B cell (primary cell): ENCODE measurements around the gene BCL2L13. TPM values are rescaled to one million over a fixed set of nuclear protein-coding genes. Genes with fewer than 3 reads are reported as not detected.

Source experiments
- ATAC-seq: fragments of 200-7000 bp; cut with Tn5 transposase; one replicate; pipeline ENCODE4 v1.10.0; 2021; ENCODE audit warnings: low read depth, mild to moderate bottlenecking, moderate number of reproducible peaks, moderate library complexity
- CTCF ChIA-PET: fragments of 350-600 bp; sonication (Branson Sonifier 250); formaldehyde crosslinking; loops from one replicate; lab custom pipeline; 2021; ENCODE audit warnings: antibody characterized with exemption, inconsistent platforms; lab: Charles Lee
- POLR2A ChIA-PET: fragments of 350-600 bp; sonication (Branson Sonifier 250); formaldehyde crosslinking; loops from one replicate; lab custom pipeline; 2021; ENCODE audit warnings: antibody characterized with exemption; lab: Charles Lee
- DNase-seq: peaks from one replicate; pipeline ENCODE4 v3.0.0; 2013
- H2AFZ ChIP-seq: 2 replicates; pipeline ENCODE4 v1.6.1; 2012; ENCODE audit warnings: mild to moderate bottlenecking, low read depth, low read length; ENCODE audit not compliant: insufficient read depth, poor library complexity, severe bottlenecking
- H3K27ac ChIP-seq, 2 donors: 1 replicate in 1 of 2; 2 replicates in 1 of 2; pipeline ENCODE4 v1.5.1; 2012 to 2013; ENCODE audit warnings: low read length in 2 of 2, mild to moderate bottlenecking in 2 of 2, moderate library complexity in 1 of 2
- H3K27me3 ChIP-seq, 4 experiments: fragments of 200-600 bp in 1 of 4; sonication (generic) in 1 of 4; replicated peaks in 1 of 4; 1 replicate in 2 of 4; 2 replicates in 2 of 4; pipeline versions ENCODE4 v1.6.1 to v1.7.0; 2013 to 2016; ENCODE audit warnings: low read length in 3 of 4, mild to moderate bottlenecking in 2 of 4, mixed read lengths in 1 of 4, moderate library complexity in 1 of 4; ENCODE audit not compliant: insufficient read depth in 4 of 4, control insufficient read depth in 3 of 4; ENCODE audit errors: control extremely low read depth in 1 of 4
- H3K36me3 ChIP-seq, 2 experiments: replicated peaks in 1 of 2; 1 replicate in 1 of 2; 2 replicates in 1 of 2; pipeline versions ENCODE4 v1.6.1 to v1.7.1; 2013; ENCODE audit warnings: low read length in 1 of 2; ENCODE audit not compliant: insufficient read depth in 2 of 2, control insufficient read depth in 1 of 2; ENCODE audit errors: control extremely low read depth in 1 of 2, extremely low read depth in 1 of 2
- H3K4me1 ChIP-seq, 2 donors: fragments of 200-600 bp in 1 of 2; sonication (generic) in 1 of 2; 1 replicate in 1 of 2; 2 replicates in 1 of 2; pipeline versions ENCODE4 v1.5.1 to v1.6.1; 2013 to 2017; ENCODE audit warnings: low read length in 2 of 2; ENCODE audit not compliant: control insufficient read depth in 2 of 2, insufficient read depth in 2 of 2
- H3K4me2 ChIP-seq: replicated peaks from 2 replicates; pipeline ENCODE3; 2012; ENCODE audit warnings: mild to moderate bottlenecking, low read depth, low read length; ENCODE audit not compliant: poor library complexity, severe bottlenecking
- H3K4me3 ChIP-seq, 5 experiments: fragments of 200-600 bp in 1 of 5; sonication (generic) in 1 of 5; 1 replicate in 3 of 5; 2 replicates in 2 of 5; pipeline versions ENCODE4 v1.5.1 to v1.7.0; 2011 to 2016; ENCODE audit warnings: low read length in 4 of 5, mild to moderate bottlenecking in 4 of 5, low read depth in 2 of 5, control low read depth in 1 of 5, moderate library complexity in 1 of 5; ENCODE audit not compliant: insufficient read depth in 1 of 5; ENCODE audit errors: control extremely low read depth in 1 of 5, extremely low read depth in 1 of 5
- H3K79me2 ChIP-seq: fragments of 200-600 bp; sonication (generic); one replicate; pipeline ENCODE4 v1.6.0; 2016; ENCODE audit warnings: low read length; ENCODE audit not compliant: control insufficient read depth, insufficient read depth
- H3K9ac ChIP-seq: fragments of 200-600 bp; sonication (generic); 2 replicates; pipeline ENCODE4 v1.6.1; 2017; ENCODE audit warnings: mild to moderate bottlenecking, low read length, moderate library complexity
- H3K9me3 ChIP-seq, 3 donors: one replicate each; pipeline versions ENCODE4 v1.6.1 to v1.7.1; 2013; ENCODE audit warnings: low read length in 2 of 3; ENCODE audit not compliant: control insufficient read depth in 2 of 3, insufficient read depth in 1 of 3; ENCODE audit errors: control extremely low read depth in 1 of 3
- H4K20me1 ChIP-seq: 2 replicates; pipeline ENCODE4 v1.6.0; 2012; ENCODE audit warnings: mild to moderate bottlenecking, low read length; ENCODE audit not compliant: insufficient read depth, control insufficient read depth, poor library complexity, severe bottlenecking
- H3K27ac Mint-ChIP-seq: one replicate; pipeline ENCODE4 v1.8.0; 2021; ENCODE audit warnings: mixed read lengths
- H3K27me3 Mint-ChIP-seq: one replicate; pipeline ENCODE4 v1.8.0; 2021; ENCODE audit warnings: mixed read lengths
- H3K4me1 Mint-ChIP-seq: one replicate; pipeline ENCODE4 v1.8.0; 2021; ENCODE audit warnings: mixed read lengths
- H3K4me3 Mint-ChIP-seq: one replicate; pipeline ENCODE4 v1.8.0; 2021; ENCODE audit warnings: mixed read lengths
- H3K9me3 Mint-ChIP-seq: one replicate; pipeline ENCODE4 v1.8.0; 2022; ENCODE audit warnings: mixed read lengths; ENCODE audit not compliant: insufficient read depth
- CTCF ChIP-seq: fragments of 200-600 bp; IDR thresholded peaks from one replicate; pipeline ENCODE4 v1.8.0; 2022; ENCODE audit warnings: antibody characterized with exemption, mild to moderate bottlenecking
- EZH2 ChIP-seq: IDR thresholded peaks from 2 replicates; pipeline ENCODE4 v1.6.1; 2012; ENCODE audit warnings: borderline replicate concordance, low read depth, mild to moderate bottlenecking, moderate library complexity, low read length; ENCODE audit not compliant: insufficient read depth, poor library complexity, severe bottlenecking
- WGBS: methylation state at CpG from one replicate; pipeline ENCODE4 v1.1.5; 2013; ENCODE audit warnings: missing lambda C conversion rate; ENCODE audit not compliant: insufficient coverage; 5-methylcytosine and 5-hydroxymethylcytosine counted together
- intact Hi-C: fragments of 100-400 bp; cut with micrococcal nuclease; formaldehyde crosslinking; loops from one replicate; pipeline ENCODE4 v1.10.0; 2022
- polyA plus RNA-seq: library from polyadenylated mRNA; depleted of rRNA; stranded (reverse); fragments of >200 nt; gene quantifications from 2 replicates; pipeline ENCODE4 v1.2.3, GENCODE V29; 2012
- total RNA-seq, 2 donors: library from RNA; stranded (reverse); fragments of 120-200 nt in 1 of 2; gene quantifications; 1 replicate in 1 of 2; 2 replicates in 1 of 2; pipeline versions ENCODE4 v1.2.3 to v1.2.4, GENCODE V29; 2013 to 2022

BCL2L13 gene
- total and polyA plus RNA-seq, 2 donors (not counting 1 experiment from before 2014, with no cell fraction given), result 19.2 to 29.9 TPM

GRCh38 chr22:17678817-17679385, 40.3 kb downstream of the BCL2L13 start:
- POLR2A ChIA-PET, result interaction anchor here (0.7 kb wide), 1 partner anchor 51 kb away, joined by 16 read pairs; no protein-coding TSS in a partner anchor
- Mint-ChIP-seq H3K4me3 (no peak overlapping the region), H3K4me1 (peaks cover 13% of the 10 kb centered on the region), H3K27ac (no peak overlapping the region), H3K27me3 (no peaks in the 10 kb centered on the region), H3K9me3 (no peaks in the 10 kb centered on the region)
- DNase-seq (no peak), ATAC-seq (no peak)
- no peak overlapping the region for H3K9ac ChIP-seq
- H3K4me1 ChIP-seq, result peaks cover 0 to 2% of the 10 kb centered on the region in 2 donors
- peaks cover 11% of the 10 kb centered on the region for H4K20me1 ChIP-seq
- H3K4me3 ChIP-seq, result no peak overlapping the region
- H3K79me2 ChIP-seq, result peaks cover 45% of the 10 kb centered on the region
- intact Hi-C loops, result no loop called here
- no peak overlapping the region for H3K4me2 ChIP-seq
- H3K27ac ChIP-seq, result no peak overlapping the region
- H3K27me3 ChIP-seq, result no peaks in the 10 kb centered on the region
- H3K36me3 ChIP-seq, result peaks cover 0 to 4% of the 10 kb centered on the region in 2 experiments
- no peak overlapping the region for H2AFZ ChIP-seq
- WGBS, result no CpG with 5 or more reads among the region's 1 CpG
- no peak for TF ChIP-seq CTCF
- TF ChIP-seq EZH2, result no peak
- H3K9me3 ChIP-seq, result no peaks in the 10 kb centered on the region
- CTCF ChIA-PET, result no interaction called here

- WGBS, result no CpG with 5 or more reads among the region's 3 CpGs
Measured at GRCh38 chr22:17684245-17684644, 45.7 kb downstream of the BCL2L13 start.

More at GRCh38 chr22:17684245-17684644, 45.7 kb downstream of the BCL2L13 start:
- Histone ChIP-seq H2AFZ (no peak overlapping the region), H4K20me1 (no peaks in the 10 kb centered on the region), H3K4me1 (peaks cover 0 to 5% of the 10 kb centered on the region in 2 donors), H3K4me2 (no peak overlapping the region), H3K27me3 (no peaks in the 10 kb centered on the region), H3K9ac (no peak overlapping the region), H3K36me3 (peaks cover 5% of the 10 kb centered on the region in 2 experiments), H3K4me3 (no peak overlapping the region), H3K9me3 (no peaks in the 10 kb centered on the region), H3K79me2 (peaks cover 11% of the 10 kb centered on the region), H3K27ac (no peak overlapping the region)
- POLR2A ChIA-PET, result no interaction called here
- H3K9me3 Mint-ChIP-seq, result no peaks in the 10 kb centered on the region
- ATAC-seq, result no peak
- no peaks in the 10 kb centered on the region for H3K27me3 Mint-ChIP-seq
- DNase-seq, result no peak
- TF ChIP-seq CTCF (no peak), EZH2 (no peak)
- CTCF ChIA-PET, result no interaction called here
- H3K27ac Mint-ChIP-seq, result peak overlapping the region; percentile 41
- intact Hi-C loops, result no loop called here
- H3K4me3 Mint-ChIP-seq, result no peak overlapping the region
- H3K4me1 Mint-ChIP-seq, result peaks cover 4% of the 10 kb centered on the region
